ENCODE results near the gene TMEM17.

The TMEM17 gene

GRCh38 chr2:62450716-62451191 lies 55.2 kb downstream of the TMEM17 start:
- Histone ChIP-seq H3K36me3 (replicated peaks) (no peaks in the 10 kb centered on the region), H3K27me3 (replicated peaks) (no peaks in the 10 kb centered on the region), H3K4me3 (ENCODE audit: low read depth, low read length) (no peak overlapping the region), H3K27ac (no peak overlapping the region)
- TF ChIP-seq, protein P1, sequence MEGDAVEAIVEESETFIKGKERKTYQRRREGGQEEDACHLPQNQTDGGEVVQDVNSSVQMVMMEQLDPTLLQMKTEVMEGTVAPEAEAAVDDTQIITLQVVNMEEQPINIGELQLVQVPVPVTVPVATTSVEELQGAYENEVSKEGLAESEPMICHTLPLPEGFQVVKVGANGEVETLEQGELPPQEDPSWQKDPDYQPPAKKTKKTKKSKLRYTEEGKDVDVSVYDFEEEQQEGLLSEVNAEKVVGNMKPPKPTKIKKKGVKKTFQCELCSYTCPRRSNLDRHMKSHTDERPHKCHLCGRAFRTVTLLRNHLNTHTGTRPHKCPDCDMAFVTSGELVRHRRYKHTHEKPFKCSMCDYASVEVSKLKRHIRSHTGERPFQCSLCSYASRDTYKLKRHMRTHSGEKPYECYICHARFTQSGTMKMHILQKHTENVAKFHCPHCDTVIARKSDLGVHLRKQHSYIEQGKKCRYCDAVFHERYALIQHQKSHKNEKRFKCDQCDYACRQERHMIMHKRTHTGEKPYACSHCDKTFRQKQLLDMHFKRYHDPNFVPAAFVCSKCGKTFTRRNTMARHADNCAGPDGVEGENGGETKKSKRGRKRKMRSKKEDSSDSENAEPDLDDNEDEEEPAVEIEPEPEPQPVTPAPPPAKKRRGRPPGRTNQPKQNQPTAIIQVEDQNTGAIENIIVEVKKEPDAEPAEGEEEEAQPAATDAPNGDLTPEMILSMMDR (IDR thresholded peaks at IDR 0.05; ENCODE audit: low read depth, low read length, missing control alignments): no peak
- in situ Hi-C loops (cut with HindIII; ENCODE audit: low pct_ligation_motif_present, low sequenced_read_pairs): no loop called here
- no peak for DNase-seq

Measured in brain microvascular endothelial cell (primary cell).